OCI-LY7 (cell line): ENCODE measurements around the gene TMEM266. TPM values are rescaled to one million over a fixed set of nuclear protein-coding genes. Genes with fewer than 3 reads are reported as not detected.

Experiments used
- BruUV-seq: library from RNA; stranded (reverse); fragments of 400-500 nt; replicated peaks from 2 replicates; lab custom pipeline; 2021; lab: Mats Ljungman, UMichigan
- CTCF ChIA-PET: fragments of 300-600 bp; sonication (Branson Sonifier 250); formaldehyde crosslinking; loops from one replicate; lab custom pipeline; 2022; ENCODE audit warnings: antibody characterized with exemption; ENCODE audit not compliant: unreplicated experiment; lab: Charles Lee
- POLR2A ChIA-PET: fragments of 300-600 bp; sonication (Branson Sonifier 250); formaldehyde crosslinking; loops from one replicate; lab custom pipeline; 2022; ENCODE audit warnings: antibody characterized with exemption; lab: Charles Lee
- DNase-seq: peaks from one replicate; pipeline ENCODE4 v3.0.0-alpha.2; 2015; ENCODE audit warnings: low spot score
- H2AFZ ChIP-seq: fragments of 200-600 bp; sonication (generic), shearing (Covaris generic); 2 replicates; pipeline ENCODE4 v1.6.1; 2014; ENCODE audit warnings: mild to moderate bottlenecking, antibody characterized with exemption, low read length, moderate library complexity
- H3K27ac ChIP-seq: fragments of 200-600 bp; sonication (generic); 2 replicates; pipeline ENCODE4 v1.5.1; 2014; ENCODE audit warnings: mixed run types, low read depth, mild to moderate bottlenecking, moderate library complexity, low read length, inconsistent platforms; ENCODE audit not compliant: poor library complexity, severe bottlenecking
- H3K36me3 ChIP-seq: fragments of 200-600 bp; sonication (generic); 2 replicates; pipeline ENCODE4 v1.6.1; 2014; ENCODE audit warnings: mild to moderate bottlenecking, antibody characterized with exemption, low read length, moderate library complexity, mixed read lengths; ENCODE audit not compliant: insufficient read depth
- H3K4me1 ChIP-seq: fragments of 200-600 bp; sonication (generic); 2 replicates; pipeline ENCODE4 v1.5.1; 2014; ENCODE audit warnings: mild to moderate bottlenecking, low read length; ENCODE audit not compliant: insufficient read depth, poor library complexity, severe bottlenecking
- H3K4me2 ChIP-seq: fragments of 200-600 bp; sonication (generic); 2 replicates; pipeline ENCODE4 v1.6.1; 2014; ENCODE audit warnings: mild to moderate bottlenecking, low read length
- H3K4me3 ChIP-seq: fragments of 200-600 bp; sonication (generic); 2 replicates; pipeline ENCODE4 v1.5.1; 2014; ENCODE audit warnings: mild to moderate bottlenecking, low read depth, low read length; ENCODE audit not compliant: poor library complexity, severe bottlenecking
- H3K79me2 ChIP-seq: fragments of 200-600 bp; sonication (generic); 2 replicates; pipeline ENCODE4 v1.6.1; 2016; ENCODE audit warnings: low read depth, mild to moderate bottlenecking, low read length, moderate library complexity, mixed read lengths; ENCODE audit not compliant: insufficient read depth
- H3K9me2 ChIP-seq: fragments of 200-600 bp; sonication (generic); 2 replicates; pipeline ENCODE4 v1.6.1; 2016; ENCODE audit warnings: mild to moderate bottlenecking, low read length, mixed read lengths; ENCODE audit not compliant: insufficient read depth
- H3K9me3 ChIP-seq: fragments of 200-600 bp; sonication (generic); 2 replicates; pipeline ENCODE4 v1.6.1; 2014; ENCODE audit warnings: mild to moderate bottlenecking, mixed run types, low read length, mixed read lengths
- H4K20me1 ChIP-seq: fragments of 200-600 bp; sonication (generic); 2 replicates; pipeline ENCODE4 v1.6.1; 2014; ENCODE audit warnings: mild to moderate bottlenecking, antibody characterized with exemption, low read length, moderate library complexity, mixed read lengths; ENCODE audit not compliant: insufficient read depth
- EZH2phosphoT487 ChIP-seq: fragments of 200-600 bp; sonication (generic); IDR thresholded peaks from 2 replicates; pipeline ENCODE4 v1.6.1; 2018; ENCODE audit warnings: low read depth, borderline replicate concordance, mild to moderate bottlenecking, mixed run types, antibody characterized with exemption, low read length, moderate library complexity, mixed read lengths
- intact Hi-C: fragments of 100-400 bp; cut with micrococcal nuclease; formaldehyde crosslinking; loops from one replicate; pipeline ENCODE4 v1.10.0; 2022; ENCODE audit not compliant: unreplicated experiment
- total RNA-seq, 2 experiments: library from RNA; depleted of rRNA in 1 of 2; stranded (reverse); fragments of >200 nt in 1 of 2; shearing (Covaris generic) in 1 of 2; gene quantifications; 2 replicates each; pipeline ENCODE4 v1.2.3, GENCODE V29; 2014 to 2022
- TF ChIP-seq, protein P1 (sequence below): fragments of 200-600 bp; sonication (generic); conservative IDR thresholded peaks from 2 replicates; pipeline ENCODE4 v1.5.1; 2014; ENCODE audit warnings: mild to moderate bottlenecking, antibody characterized with exemption, low read length, moderate library complexity, mixed read lengths

TMEM266 gene
- total RNA-seq, 2 experiments from 2014 or later: not detected

GRCh38 chr15:76152197-76152596, 92.4 kb downstream of the TMEM266 start:
- Histone ChIP-seq H3K9me2 (no peaks in the 10 kb centered on the region), H3K4me2 (no peak overlapping the region), H3K27ac (no peak overlapping the region), H3K4me3 (no peak overlapping the region), H3K4me1 (peaks cover 9% of the 10 kb centered on the region), H3K9me3 (no peaks in the 10 kb centered on the region), H4K20me1 (no peaks in the 10 kb centered on the region), H3K79me2 (no peaks in the 10 kb centered on the region), H2AFZ (no peak overlapping the region), H3K36me3 (no peaks in the 10 kb centered on the region)
- intact Hi-C loops: loop anchor here (5.0 kb wide), 2 partner anchors 95 to 1005 kb away; partner anchors contain the start of gene TMEM266
- CTCF ChIA-PET: no interaction called here
- no peak for DNase-seq
- no TSS peak for BruUV-seq
- no peak for TF ChIP-seq EZH2phosphoT487
- TF ChIP-seq, protein P1, sequence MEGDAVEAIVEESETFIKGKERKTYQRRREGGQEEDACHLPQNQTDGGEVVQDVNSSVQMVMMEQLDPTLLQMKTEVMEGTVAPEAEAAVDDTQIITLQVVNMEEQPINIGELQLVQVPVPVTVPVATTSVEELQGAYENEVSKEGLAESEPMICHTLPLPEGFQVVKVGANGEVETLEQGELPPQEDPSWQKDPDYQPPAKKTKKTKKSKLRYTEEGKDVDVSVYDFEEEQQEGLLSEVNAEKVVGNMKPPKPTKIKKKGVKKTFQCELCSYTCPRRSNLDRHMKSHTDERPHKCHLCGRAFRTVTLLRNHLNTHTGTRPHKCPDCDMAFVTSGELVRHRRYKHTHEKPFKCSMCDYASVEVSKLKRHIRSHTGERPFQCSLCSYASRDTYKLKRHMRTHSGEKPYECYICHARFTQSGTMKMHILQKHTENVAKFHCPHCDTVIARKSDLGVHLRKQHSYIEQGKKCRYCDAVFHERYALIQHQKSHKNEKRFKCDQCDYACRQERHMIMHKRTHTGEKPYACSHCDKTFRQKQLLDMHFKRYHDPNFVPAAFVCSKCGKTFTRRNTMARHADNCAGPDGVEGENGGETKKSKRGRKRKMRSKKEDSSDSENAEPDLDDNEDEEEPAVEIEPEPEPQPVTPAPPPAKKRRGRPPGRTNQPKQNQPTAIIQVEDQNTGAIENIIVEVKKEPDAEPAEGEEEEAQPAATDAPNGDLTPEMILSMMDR: no peak
- POLR2A ChIA-PET: no interaction called here

DNA sequence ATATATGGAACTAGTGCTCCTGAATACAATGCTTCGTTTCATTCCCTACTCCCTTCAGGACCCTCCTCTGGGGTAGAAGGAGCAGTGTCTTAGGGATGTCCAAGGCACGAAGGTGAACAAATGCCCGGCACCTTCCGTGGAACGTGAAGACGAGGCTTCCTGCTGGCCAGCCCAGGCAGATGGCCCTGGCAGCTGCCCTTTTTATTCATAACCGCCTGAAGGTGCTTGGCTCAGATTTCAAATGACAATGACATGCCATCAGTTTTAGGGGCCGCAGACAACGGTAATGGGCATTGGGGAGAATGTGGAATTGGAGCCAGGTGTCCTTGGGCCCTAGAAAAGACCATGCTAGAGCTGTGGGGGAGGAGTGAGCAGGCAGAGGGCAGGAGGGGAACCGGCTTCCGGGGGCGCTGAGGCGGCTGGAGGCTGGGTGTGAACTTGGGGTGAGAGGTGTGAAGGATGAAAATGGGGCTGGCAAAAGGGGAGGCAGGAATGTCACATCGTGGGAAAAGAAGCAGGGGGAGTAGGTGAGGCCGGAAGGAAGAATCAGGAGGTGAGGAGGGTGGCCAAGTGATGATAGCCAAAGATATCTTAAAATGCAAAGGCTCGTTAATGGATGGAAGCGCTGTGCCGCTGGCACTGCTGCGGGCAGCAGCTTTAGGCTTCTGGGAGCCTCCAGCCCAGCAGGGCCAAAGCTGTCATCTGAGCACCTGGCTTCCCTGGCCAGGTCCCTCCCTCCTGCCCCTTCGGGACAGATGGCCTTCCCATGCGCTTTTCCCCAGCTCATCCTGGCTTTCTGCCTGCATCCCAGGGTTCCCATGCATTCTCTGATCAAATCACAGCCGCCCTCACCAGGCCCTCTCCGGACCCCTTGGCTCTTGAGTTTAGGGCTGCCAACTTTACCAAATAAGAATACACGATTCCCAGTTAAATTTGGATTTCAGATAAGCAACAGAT, 93.7 kb downstream of the TMEM266 start:
- no peaks in the 10 kb centered on the region for H3K9me3 ChIP-seq
- CTCF ChIA-PET: no interaction called here
- H2AFZ ChIP-seq: no peak overlapping the region
- intact Hi-C loops: loop anchor here (5.0 kb wide), 2 partner anchors 96 to 1004 kb away; partner anchors contain the start of gene TMEM266
- no peak overlapping the region for H3K4me2 ChIP-seq
- H4K20me1 ChIP-seq: no peaks in the 10 kb centered on the region
- no peaks in the 10 kb centered on the region for H3K79me2 ChIP-seq
- H3K4me3 ChIP-seq: no peak overlapping the region
- H3K9me2 ChIP-seq: no peaks in the 10 kb centered on the region
- peaks cover 9% of the 10 kb centered on the region for H3K4me1 ChIP-seq
- POLR2A ChIA-PET: interaction anchor here (0.7 kb wide), 1 partner anchor 1651 kb away, joined by 4 read pairs; no protein-coding TSS in a partner anchor
- H3K36me3 ChIP-seq: no peaks in the 10 kb centered on the region
- TF ChIP-seq, protein P1: no peak
- TF ChIP-seq EZH2phosphoT487: no peak
- DNase-seq: no peak
- H3K27ac ChIP-seq: no peak overlapping the region
- no TSS peak for BruUV-seq

- no peak for DNase-seq
- no peak overlapping the region for H2AFZ ChIP-seq
- TF ChIP-seq, protein P1: no peak
- TF ChIP-seq EZH2phosphoT487: no peak
- no TSS peak for BruUV-seq
- H4K20me1 ChIP-seq: no peaks in the 10 kb centered on the region
- H3K27ac ChIP-seq: no peak overlapping the region
- no peak overlapping the region for H3K4me3 ChIP-seq
- no peaks in the 10 kb centered on the region for H3K79me2 ChIP-seq
- peaks cover 4% of the 10 kb centered on the region for H3K4me1 ChIP-seq
- H3K9me2 ChIP-seq: no peaks in the 10 kb centered on the region
- H3K36me3 ChIP-seq: no peaks in the 10 kb centered on the region
- no peak overlapping the region for H3K4me2 ChIP-seq
- intact Hi-C loops: no loop called here
- ChIA-PET POLR2A (no interaction called here), CTCF (no interaction called here)
- no peaks in the 10 kb centered on the region for H3K9me3 ChIP-seq
Measured at GRCh38 chr15:76155731-76156130, 95.9 kb downstream of the TMEM266 start.
